GM18520 (cell line): ENCODE data around the gene HAUS7.
A peak's percentile ranks its signal among the peaks of the same experiment; 100 is the strongest.

Experiments
- ATAC-seq: cut with Tn5 transposase; IDR thresholded peaks from one replicate; pipeline ENCODE4 v1.9.1; 2021; ENCODE audit not compliant: unreplicated experiment

HAUS7 gene

GRCh38 chrX:153477901-153478300, 7.5 kb upstream of the HAUS7 start:
- ATAC-seq: no peak

- ATAC-seq: no peak
Observed at GRCh38 chrX:153477364-153477857, 7.0 kb upstream of the HAUS7 start.

- ATAC-seq: no peak
Observed at GRCh38 chrX:153476666-153477363, 6.4 kb upstream of the HAUS7 start.

- ATAC-seq: no peak
Observed at GRCh38 chrX:153475751-153476281, 5.4 kb upstream of the HAUS7 start.

GRCh38 chrX:153475271-153475670, 4.9 kb upstream of the HAUS7 start:
- ATAC-seq: no peak

GRCh38 chrX:153474718-153475117, 4.3 kb upstream of the HAUS7 start:
- ATAC-seq: no peak

- no peak for ATAC-seq
Observed at GRCh38 chrX:153474266-153474665, 3.9 kb upstream of the HAUS7 start.

GRCh38 chrX:153473126-153473525, 2.8 kb upstream of the HAUS7 start:
- ATAC-seq: no peak

GRCh38 chrX:153471663-153472280, 1.4 kb upstream of the HAUS7 start:
- ATAC-seq: no peak

GRCh38 chrX:153469811-153470410, 465 bp downstream of the HAUS7 start:
- peak; percentile 28 for ATAC-seq

GRCh38 chrX:153468008-153468580, 2.3 kb downstream of the HAUS7 start:
- no peak for ATAC-seq

GRCh38 chrX:153465691-153466380, 4.5 kb downstream of the HAUS7 start:
- ATAC-seq: no peak

- no peak for ATAC-seq
Observed at GRCh38 chrX:153464116-153464515, 6.3 kb downstream of the HAUS7 start.

- no peak for ATAC-seq
Observed at GRCh38 chrX:153463556-153463955, 6.8 kb downstream of the HAUS7 start.

GRCh38 chrX:153463031-153463430, 7.3 kb downstream of the HAUS7 start:
- no peak for ATAC-seq

- no peak for ATAC-seq
Observed at GRCh38 chrX:153462291-153462690, 8.1 kb downstream of the HAUS7 start.

- no peak for ATAC-seq
Observed at GRCh38 chrX:153460826-153461225, 9.6 kb downstream of the HAUS7 start.

- no peak for ATAC-seq
Observed at GRCh38 chrX:153459986-153460385, 10.4 kb downstream of the HAUS7 start.

GRCh38 chrX:153458476-153458875, 11.9 kb downstream of the HAUS7 start:
- ATAC-seq: no peak

GRCh38 chrX:153457827-153458466, 12.4 kb downstream of the HAUS7 start:
- no peak for ATAC-seq
